ENCODE data around the gene GLIS1.

DNA sequence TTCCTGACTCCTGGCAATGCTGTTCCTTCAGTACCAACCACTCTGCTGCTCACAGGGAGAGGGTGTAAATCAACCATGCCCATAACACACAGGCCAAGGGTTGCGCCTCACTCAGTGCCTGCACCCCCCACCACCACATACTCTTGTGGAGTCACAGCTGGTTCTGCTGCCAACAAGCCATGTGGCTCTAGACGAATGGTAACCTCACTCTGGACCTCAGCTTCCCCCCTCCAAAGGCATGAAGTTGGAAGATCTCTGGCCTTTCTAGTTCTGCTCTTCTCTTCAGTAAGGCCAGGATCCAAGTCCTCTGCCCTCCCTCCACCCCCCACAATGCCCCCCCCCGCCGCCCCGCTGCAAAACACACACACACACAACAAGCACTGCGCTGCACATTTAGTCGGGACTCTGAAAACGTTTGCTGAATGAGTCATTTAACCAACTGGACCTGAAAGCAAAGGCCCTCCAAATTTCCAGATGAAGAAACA is 1.7 kb upstream of the GLIS1 start:
- TF ChIP-seq, protein P1, sequence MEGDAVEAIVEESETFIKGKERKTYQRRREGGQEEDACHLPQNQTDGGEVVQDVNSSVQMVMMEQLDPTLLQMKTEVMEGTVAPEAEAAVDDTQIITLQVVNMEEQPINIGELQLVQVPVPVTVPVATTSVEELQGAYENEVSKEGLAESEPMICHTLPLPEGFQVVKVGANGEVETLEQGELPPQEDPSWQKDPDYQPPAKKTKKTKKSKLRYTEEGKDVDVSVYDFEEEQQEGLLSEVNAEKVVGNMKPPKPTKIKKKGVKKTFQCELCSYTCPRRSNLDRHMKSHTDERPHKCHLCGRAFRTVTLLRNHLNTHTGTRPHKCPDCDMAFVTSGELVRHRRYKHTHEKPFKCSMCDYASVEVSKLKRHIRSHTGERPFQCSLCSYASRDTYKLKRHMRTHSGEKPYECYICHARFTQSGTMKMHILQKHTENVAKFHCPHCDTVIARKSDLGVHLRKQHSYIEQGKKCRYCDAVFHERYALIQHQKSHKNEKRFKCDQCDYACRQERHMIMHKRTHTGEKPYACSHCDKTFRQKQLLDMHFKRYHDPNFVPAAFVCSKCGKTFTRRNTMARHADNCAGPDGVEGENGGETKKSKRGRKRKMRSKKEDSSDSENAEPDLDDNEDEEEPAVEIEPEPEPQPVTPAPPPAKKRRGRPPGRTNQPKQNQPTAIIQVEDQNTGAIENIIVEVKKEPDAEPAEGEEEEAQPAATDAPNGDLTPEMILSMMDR (IDR thresholded peaks at IDR 0.05) = no peak
- TF ChIP-seq POLR2AphosphoS5 (IDR thresholded peaks at IDR 0.05; ENCODE audit: insufficient read depth in 1 of 2, low read depth in 1 of 2) (no peak), POLR2A (IDR thresholded peaks at IDR 0.05) (no peak)

Data from vagina (tissue), 2 donors.